HG03039 (cell line): ENCODE results near the gene CPA4.

Experiments
- ATAC-seq: cut with Tn5 transposase; IDR thresholded peaks from one replicate; pipeline ENCODE4 v1.9.1; 2021; ENCODE audit warnings: mild to moderate bottlenecking, moderate library complexity; ENCODE audit not compliant: unreplicated experiment

CPA4 gene

DNA sequence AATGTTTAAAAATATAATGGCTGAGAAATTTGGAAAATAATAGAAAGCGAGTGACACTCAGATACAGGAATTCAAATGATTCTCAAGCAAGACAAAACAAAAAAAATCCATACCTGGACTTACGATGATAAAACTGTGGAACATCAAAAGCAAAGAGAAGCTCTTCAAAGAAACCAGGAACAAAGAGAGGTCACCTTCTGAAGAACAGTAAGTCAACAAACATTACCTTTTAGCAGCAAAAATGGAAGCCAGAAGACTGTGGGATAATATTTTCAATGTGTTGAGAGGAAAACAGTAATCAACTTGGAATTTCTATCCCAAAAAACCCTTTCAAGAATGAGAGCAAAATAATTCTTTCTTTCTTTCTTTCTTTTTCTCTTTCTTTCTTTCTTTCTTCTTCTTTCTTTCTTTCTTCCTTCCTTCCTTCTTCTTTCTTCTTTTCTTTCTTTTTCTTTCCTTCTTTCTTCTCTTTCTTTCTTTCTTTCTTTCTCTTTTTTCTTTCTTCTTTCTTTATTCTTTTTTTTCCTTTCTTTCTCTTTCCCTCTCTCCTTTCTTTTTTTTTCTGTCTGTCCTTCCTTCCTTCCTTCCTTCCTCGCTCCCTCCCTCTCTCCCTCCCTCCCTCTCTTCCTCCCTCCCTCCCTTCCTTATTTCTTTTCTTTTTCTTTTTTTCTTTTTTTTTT is 49.9 kb downstream of the CPA4 start:
- ATAC-seq, result no peak

- no peak for ATAC-seq
These were observed 51.4 kb downstream of the CPA4 start, which contains the start of gene CPA5 for GRCh38 chr7:130344271-130344866. Gene CPA5, plus strand, starts transcription at chr7:130344816. Its CDS starts 1,670 bp downstream, at chr7:130346486.

DNA sequence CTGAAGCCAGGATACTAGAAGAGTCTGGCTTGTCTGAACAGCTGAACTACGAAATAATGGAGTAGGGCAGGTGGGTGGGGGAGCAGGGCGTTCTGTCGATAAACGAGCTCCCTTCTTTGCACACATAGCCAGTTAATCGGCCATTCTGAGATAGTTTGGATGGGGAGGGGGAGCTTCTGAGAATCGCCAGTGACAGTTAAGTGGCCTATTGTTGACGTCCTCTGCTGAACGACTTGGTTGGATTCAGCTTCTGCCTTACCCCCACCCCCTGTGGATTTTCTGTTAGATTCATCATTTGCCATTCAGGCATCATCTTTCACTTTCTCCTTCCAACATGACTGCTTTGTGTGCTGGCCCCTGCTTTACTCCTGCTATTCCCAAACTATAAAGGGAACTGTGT is 52.2 kb downstream of the CPA4 start:
- no peak for ATAC-seq

GRCh38 chr7:130345725-130346124 is 52.8 kb downstream of the CPA4 start:
- ATAC-seq, result no peak

DNA sequence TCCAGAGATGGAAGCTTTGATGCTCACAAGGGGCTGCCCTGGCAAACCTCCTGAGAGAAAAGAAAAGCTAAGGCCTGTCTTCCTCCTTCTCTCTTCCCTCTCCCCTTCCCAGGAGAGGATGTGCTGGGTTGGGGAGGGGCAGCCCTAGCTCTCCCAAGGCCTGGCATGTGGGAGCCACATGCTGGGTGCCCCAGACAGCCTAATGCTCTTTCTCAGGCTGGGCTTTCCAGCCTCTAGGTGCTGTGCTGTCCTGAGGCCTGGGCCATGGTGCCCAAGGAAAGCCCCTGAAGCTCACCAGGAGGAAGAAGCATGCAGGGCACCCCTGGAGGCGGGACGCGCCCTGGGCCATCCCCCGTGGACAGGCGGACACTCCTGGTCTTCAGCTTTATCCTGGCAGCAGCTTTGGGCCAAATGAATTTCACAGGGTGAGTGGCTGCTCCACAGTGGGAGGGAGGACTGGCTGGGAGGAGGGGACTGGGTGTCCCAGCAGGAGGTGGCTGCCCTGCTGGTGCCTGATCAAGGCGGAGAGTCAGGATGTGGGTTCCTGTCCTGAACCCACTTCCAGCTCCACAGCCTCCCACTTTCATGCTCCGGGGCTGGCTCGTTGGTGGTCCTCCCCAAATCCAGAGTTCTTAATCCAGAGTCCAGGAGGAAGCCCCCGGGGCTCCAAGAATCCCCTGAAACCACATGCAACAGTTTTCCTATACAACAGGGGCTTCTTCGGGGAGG is 53.4 kb downstream of the CPA4 start:
- ATAC-seq, result no peak

- no peak for ATAC-seq
These were observed 54.0 kb downstream of the CPA4 start for GRCh38 chr7:130346941-130347340.

DNA sequence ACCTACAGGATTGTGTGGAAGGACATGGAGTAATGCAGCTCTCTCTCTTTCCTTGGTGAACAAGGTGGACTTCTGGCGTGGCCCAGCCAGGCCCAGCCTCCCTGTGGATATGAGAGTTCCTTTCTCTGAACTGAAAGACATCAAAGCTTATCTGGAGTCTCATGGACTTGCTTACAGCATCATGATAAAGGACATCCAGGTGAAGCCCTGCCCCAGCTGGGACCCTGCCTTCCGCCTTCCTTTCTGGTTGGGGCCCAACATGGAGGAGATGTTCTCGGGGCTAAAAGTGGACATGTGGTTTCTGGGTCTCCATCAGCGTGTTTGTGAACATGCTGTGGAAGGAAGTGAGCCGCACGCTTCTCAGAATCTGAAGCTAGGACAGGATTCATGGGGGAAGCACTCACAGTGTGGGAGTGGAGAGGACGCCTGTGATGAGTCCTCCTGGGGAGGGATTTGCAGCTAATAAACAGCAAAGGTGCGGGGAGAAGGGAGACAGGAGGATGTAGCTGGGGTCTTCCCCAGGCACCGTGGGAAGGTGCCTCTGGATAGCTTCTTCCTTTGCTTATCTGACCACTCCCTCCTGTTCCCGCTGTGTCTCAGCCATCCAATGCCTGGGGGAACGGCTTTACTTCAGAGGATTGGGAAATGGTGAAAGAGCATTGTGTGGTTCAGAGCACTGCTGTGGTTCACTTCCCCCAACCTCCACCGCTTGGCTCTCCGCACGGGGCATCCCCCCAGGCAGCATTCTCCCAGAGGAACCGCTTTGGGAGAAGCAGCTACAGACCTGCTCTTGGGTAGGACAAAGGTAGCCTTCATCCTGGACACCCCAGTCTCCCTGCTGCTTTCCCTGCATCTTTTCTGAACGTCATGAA is 57.2 kb downstream of the CPA4 start:
- ATAC-seq, result no peak

DNA sequence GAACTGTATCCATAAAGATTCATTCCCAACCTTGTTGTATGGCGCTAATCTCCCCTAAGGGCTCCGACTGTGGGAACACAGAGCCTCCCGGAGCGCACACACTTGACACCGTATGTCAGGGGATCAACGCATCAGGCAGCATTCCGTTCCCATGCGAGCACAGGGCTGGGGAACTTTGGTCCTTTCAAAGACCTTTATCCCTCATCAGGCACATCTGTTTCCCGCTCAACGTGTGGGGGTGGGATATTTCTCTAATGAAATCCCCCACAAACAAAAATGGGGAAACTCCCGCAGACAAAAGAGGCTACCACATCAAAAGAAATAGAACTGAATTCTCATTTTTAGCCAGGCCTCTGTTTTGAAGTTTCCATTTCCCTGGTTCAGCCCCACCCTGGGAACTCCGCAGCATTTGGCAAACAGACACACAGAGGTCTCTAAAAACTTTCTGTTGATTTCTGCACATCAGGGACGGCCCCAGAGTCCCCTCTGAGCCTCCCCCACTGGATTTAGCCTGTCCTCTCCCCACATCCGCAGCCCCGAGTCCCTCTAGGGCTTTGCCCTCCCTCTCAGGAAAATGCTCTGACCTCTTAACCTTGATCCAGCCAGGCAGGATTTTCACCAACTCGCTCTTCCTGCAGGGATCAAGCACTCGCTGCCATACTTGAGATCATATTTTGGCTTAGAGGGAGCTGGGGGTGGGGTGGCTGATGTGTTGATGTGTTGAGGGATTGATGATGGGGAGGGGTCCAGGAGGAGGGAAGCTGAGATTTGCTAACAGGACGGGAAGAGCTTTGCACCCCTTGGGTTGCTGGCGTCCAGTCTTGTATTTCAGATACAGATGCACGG is 58.2 kb downstream of the CPA4 start:
- ATAC-seq, result no peak

DNA sequence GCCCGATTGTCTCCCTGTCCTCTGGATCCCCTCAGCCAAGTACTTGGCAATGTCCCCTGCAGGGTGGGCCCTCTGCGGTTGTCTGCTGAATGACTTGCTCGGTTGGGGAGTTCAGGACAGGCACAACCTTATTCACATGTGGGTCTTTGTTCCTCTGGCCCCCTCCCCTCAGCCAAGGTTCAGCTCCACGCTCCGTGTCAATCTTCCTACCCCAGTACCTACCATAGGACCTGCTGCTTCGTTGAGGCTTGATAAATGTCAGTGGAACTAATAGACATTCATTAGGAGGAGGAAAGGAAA is 58.8 kb downstream of the CPA4 start:
- no peak for ATAC-seq

- ATAC-seq, result no peak
These were observed 59.5 kb downstream of the CPA4 start for GRCh38 chr7:130352194-130353074.

DNA sequence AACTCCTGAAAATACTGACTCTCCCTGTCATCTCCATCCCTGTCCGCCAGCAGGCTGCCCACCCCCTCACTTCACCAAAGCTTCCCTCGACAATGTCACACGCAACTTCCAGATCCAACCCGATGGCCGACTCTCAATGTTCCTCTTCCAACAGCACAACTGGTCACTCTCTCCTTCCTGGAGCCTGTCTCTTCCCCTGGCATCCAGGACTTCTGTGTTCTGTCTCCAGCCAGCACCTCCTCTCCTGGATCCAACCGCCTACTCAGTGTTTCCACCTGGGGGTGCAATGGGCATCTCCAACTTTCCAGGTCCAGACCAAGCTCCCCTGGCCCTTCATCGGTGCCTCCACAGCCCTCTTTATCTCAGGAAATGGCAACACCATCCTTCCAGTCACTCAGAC is 60.2 kb downstream of the CPA4 start:
- ATAC-seq, result no peak

DNA sequence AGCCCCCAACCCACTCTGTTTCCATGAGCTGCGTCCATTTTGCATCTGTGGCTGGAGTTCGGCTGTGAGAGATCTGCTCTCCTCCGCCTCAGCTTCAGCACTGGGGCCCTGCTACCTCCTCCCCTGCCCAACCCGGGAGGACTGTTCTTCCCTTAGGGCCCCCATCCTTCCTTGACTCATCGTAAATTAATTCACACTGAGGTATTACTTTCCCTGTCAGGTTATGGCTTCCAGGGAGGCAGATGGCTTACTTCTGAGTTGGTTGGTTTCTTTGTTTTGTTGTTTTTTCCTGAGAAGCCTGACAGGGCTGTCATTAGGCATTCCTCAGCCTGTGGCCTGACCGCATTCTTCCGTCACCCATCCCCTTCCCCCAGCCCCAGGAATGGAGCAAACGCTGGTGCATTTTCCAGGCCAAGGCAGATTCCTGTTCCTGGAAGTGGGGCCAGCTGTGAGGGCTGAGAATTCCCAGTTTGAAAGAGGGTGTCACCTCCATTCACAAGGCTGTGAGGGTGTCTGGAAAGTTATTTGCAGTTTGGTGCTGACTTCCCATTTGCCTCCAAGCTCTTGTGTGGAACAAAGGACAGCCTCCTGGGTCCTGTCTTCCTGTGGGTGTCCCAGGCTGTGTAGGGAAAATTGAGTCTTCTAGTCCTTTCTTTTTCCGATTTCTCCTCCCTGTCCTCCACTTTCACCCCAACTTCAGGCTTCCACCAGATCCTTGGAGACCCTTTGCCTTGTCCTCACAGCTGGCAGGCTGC is 63.3 kb downstream of the CPA4 start:
- no peak for ATAC-seq

GRCh38 chr7:130356876-130357611 is 64.1 kb downstream of the CPA4 start:
- no peak for ATAC-seq

DNA sequence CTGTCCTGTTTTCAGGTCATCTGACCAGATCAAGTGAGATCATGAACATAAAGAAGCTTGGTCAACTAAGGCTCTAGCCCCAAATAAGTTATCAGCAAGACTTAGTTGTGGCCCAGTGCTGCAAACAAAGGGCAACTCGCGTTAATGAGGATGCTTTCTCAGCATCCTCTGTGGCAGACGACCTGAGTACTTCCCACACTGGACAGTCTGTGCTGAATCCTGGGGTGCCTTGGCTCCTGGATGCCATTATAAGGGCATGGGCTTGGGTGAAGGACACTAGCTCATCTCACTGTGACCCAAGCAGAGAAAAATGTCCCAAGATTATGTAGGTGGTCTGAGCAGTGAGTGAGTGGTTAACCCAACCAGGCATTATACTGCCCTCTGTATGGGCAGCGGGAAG is 65.5 kb downstream of the CPA4 start:
- no peak for ATAC-seq

DNA sequence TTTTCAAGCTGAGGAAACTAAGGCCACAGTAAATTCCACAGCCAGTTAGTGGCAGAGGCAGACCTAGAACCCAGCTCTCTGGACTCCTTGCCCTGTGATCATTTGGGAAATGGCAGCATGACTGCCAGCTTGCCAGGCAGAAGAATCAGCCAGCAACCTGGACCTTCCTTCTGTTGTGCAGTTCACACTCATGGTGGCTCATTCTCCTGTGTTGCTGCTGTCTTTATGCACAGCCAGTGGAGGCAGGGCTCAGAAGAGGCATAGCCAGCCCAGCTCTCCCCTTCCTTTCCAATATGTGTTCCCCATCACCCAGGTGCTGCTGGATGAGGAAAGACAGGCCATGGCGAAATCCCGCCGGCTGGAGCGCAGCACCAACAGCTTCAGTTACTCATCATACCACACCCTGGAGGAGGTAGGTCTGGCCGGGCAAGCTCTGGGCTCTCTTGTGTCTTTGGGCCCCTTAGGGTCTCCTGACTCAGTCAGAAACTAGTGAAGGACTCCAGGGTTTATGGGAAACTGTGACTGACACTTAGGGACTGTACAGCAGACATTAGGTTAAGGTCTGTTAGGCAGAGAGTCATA is 66.4 kb downstream of the CPA4 start:
- ATAC-seq, result no peak

DNA sequence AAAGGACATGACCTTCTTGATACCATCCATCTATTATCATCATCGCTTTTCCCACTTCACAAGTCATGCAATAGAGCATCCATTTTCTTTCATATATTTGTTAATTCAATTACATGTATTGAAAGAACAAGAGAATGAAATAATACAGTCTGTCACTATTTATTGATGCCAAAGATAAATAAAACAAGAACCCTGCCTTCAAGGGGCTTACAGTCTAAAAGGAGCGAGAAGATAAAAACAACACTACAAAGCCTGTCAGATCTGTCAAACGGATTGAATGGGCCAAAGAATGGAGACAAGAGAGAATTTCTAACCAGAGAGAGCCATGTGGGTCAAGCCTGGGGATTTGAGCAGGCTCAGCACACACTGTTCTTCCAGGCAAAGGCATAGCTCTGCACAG is 67.6 kb downstream of the CPA4 start:
- no peak for ATAC-seq

- ATAC-seq, result no peak
These were observed 68.7 kb downstream of the CPA4 start for GRCh38 chr7:130361681-130362080.
